Activated naive CD8-positive, alpha-beta T cell (primary cell): ENCODE results near the gene GNAQ.
A peak's percentile ranks its signal among the peaks of the same experiment; 100 is the strongest.

ENCODE experiments used
- H3K27ac Mint-ChIP-seq: one replicate; pipeline ENCODE4 v1.8.0; 2021; ENCODE audit warnings: mixed read lengths
- H3K27me3 Mint-ChIP-seq: one replicate; pipeline ENCODE4 v1.8.0; 2021; ENCODE audit warnings: mixed read lengths
- H3K36me3 Mint-ChIP-seq: one replicate; pipeline ENCODE4 v1.8.0; 2021; ENCODE audit warnings: mixed read lengths
- H3K4me1 Mint-ChIP-seq: one replicate; pipeline ENCODE4 v1.8.0; 2021; ENCODE audit warnings: low read depth, mixed read lengths
- H3K4me3 Mint-ChIP-seq: one replicate; pipeline ENCODE4 v1.8.0; 2021; ENCODE audit warnings: mild to moderate bottlenecking, mixed read lengths
- H3K9me3 Mint-ChIP-seq: one replicate; pipeline ENCODE4 v1.8.0; 2021; ENCODE audit warnings: low read depth, mixed read lengths

GNAQ gene

GRCh38 chr9:77847626-77848025 is 184.0 kb downstream of the GNAQ start:
- Mint-ChIP-seq H3K36me3 (peaks cover 2% of the 10 kb centered on the region), H3K9me3 (no peaks in the 10 kb centered on the region), H3K27me3 (no peaks in the 10 kb centered on the region), H3K4me3 (no peak overlapping the region), H3K4me1 (peaks cover 29% of the 10 kb centered on the region), H3K27ac (peak overlapping the region; percentile 66)

- Mint-ChIP-seq H3K27ac (peak overlapping the region; percentile 66), H3K4me3 (no peak overlapping the region), H3K4me1 (peaks cover 26% of the 10 kb centered on the region), H3K9me3 (no peaks in the 10 kb centered on the region), H3K36me3 (peaks cover 2% of the 10 kb centered on the region), H3K27me3 (no peaks in the 10 kb centered on the region)
Observed at GRCh38 chr9:77847059-77847499, 184.5 kb downstream of the GNAQ start.

GRCh38 chr9:77844415-77844814 is 187.2 kb downstream of the GNAQ start:
- no peaks in the 10 kb centered on the region for H3K27me3 Mint-ChIP-seq
- no peaks in the 10 kb centered on the region for H3K9me3 Mint-ChIP-seq

GRCh38 chr9:77843871-77844155 is 187.8 kb downstream of the GNAQ start:
- no peaks in the 10 kb centered on the region for H3K27me3 Mint-ChIP-seq
- H3K4me1 Mint-ChIP-seq: peaks cover 30% of the 10 kb centered on the region
- peaks cover 2% of the 10 kb centered on the region for H3K36me3 Mint-ChIP-seq
- H3K9me3 Mint-ChIP-seq: no peaks in the 10 kb centered on the region
- H3K4me3 Mint-ChIP-seq: no peak overlapping the region
- no peak overlapping the region for H3K27ac Mint-ChIP-seq

More at GRCh38 chr9:77844415-77844814, 187.2 kb downstream of the GNAQ start:
- Mint-ChIP-seq H3K27ac (no peak overlapping the region), H3K4me3 (no peak overlapping the region), H3K4me1 (peaks cover 32% of the 10 kb centered on the region), H3K36me3 (peaks cover 2% of the 10 kb centered on the region)

- no peaks in the 10 kb centered on the region for H3K27me3 Mint-ChIP-seq
- H3K36me3 Mint-ChIP-seq: peaks cover 2% of the 10 kb centered on the region
- H3K27ac Mint-ChIP-seq: peak overlapping the region; percentile 1
- no peak overlapping the region for H3K4me3 Mint-ChIP-seq
- H3K4me1 Mint-ChIP-seq: peaks cover 25% of the 10 kb centered on the region
- no peaks in the 10 kb centered on the region for H3K9me3 Mint-ChIP-seq
Observed at GRCh38 chr9:77843076-77843870, 188.3 kb downstream of the GNAQ start.

GRCh38 chr9:77841739-77842386 is 189.7 kb downstream of the GNAQ start:
- H3K36me3 Mint-ChIP-seq: peaks cover 2% of the 10 kb centered on the region
- H3K27ac Mint-ChIP-seq: peak overlapping the region; percentile 16
- no peaks in the 10 kb centered on the region for H3K27me3 Mint-ChIP-seq
- H3K4me3 Mint-ChIP-seq: no peak overlapping the region
- no peaks in the 10 kb centered on the region for H3K9me3 Mint-ChIP-seq
- peaks cover 10% of the 10 kb centered on the region for H3K4me1 Mint-ChIP-seq

GRCh38 chr9:77839459-77840140 is 192.0 kb downstream of the GNAQ start:
- Mint-ChIP-seq H3K9me3 (no peaks in the 10 kb centered on the region), H3K27me3 (no peaks in the 10 kb centered on the region), H3K4me1 (peaks cover 7% of the 10 kb centered on the region), H3K4me3 (no peak overlapping the region), H3K27ac (no peak overlapping the region), H3K36me3 (no peaks in the 10 kb centered on the region)

GRCh38 chr9:77838986-77839385 is 192.6 kb downstream of the GNAQ start:
- Mint-ChIP-seq H3K36me3 (no peaks in the 10 kb centered on the region), H3K4me1 (peaks cover 7% of the 10 kb centered on the region), H3K9me3 (no peaks in the 10 kb centered on the region), H3K27me3 (no peaks in the 10 kb centered on the region), H3K27ac (no peak overlapping the region), H3K4me3 (no peak overlapping the region)

- Mint-ChIP-seq H3K27ac (no peak overlapping the region), H3K36me3 (peaks cover 2% of the 10 kb centered on the region), H3K9me3 (no peaks in the 10 kb centered on the region), H3K27me3 (no peaks in the 10 kb centered on the region), H3K4me3 (no peak overlapping the region), H3K4me1 (peaks cover 10% of the 10 kb centered on the region)
Observed at GRCh38 chr9:77834898-77835488, 196.6 kb downstream of the GNAQ start.

GRCh38 chr9:77833561-77834429 is 197.8 kb downstream of the GNAQ start:
- H3K36me3 Mint-ChIP-seq: peaks cover 2% of the 10 kb centered on the region
- no peaks in the 10 kb centered on the region for H3K9me3 Mint-ChIP-seq
- H3K4me3 Mint-ChIP-seq: no peak overlapping the region

GRCh38 chr9:77832639-77833038 is 199.0 kb downstream of the GNAQ start:
- H3K9me3 Mint-ChIP-seq: no peaks in the 10 kb centered on the region
- H3K27me3 Mint-ChIP-seq: no peaks in the 10 kb centered on the region
- H3K36me3 Mint-ChIP-seq: peaks cover 2% of the 10 kb centered on the region
- no peak overlapping the region for H3K27ac Mint-ChIP-seq
- no peak overlapping the region for H3K4me3 Mint-ChIP-seq
- H3K4me1 Mint-ChIP-seq: peaks cover 24% of the 10 kb centered on the region

More at GRCh38 chr9:77833561-77834429, 197.8 kb downstream of the GNAQ start:
- H3K27ac Mint-ChIP-seq: no peak overlapping the region
- no peaks in the 10 kb centered on the region for H3K27me3 Mint-ChIP-seq
- peaks cover 19% of the 10 kb centered on the region for H3K4me1 Mint-ChIP-seq

GRCh38 chr9:77831781-77832180 is 199.8 kb downstream of the GNAQ start:
- Mint-ChIP-seq H3K36me3 (peaks cover 2% of the 10 kb centered on the region), H3K4me1 (peaks cover 33% of the 10 kb centered on the region), H3K27ac (no peak overlapping the region), H3K4me3 (no peak overlapping the region), H3K9me3 (no peaks in the 10 kb centered on the region), H3K27me3 (no peaks in the 10 kb centered on the region)

- peaks cover 2% of the 10 kb centered on the region for H3K36me3 Mint-ChIP-seq
- no peaks in the 10 kb centered on the region for H3K27me3 Mint-ChIP-seq
- peaks cover 34% of the 10 kb centered on the region for H3K4me1 Mint-ChIP-seq
- H3K4me3 Mint-ChIP-seq: no peak overlapping the region
- no peaks in the 10 kb centered on the region for H3K9me3 Mint-ChIP-seq
- H3K27ac Mint-ChIP-seq: no peak overlapping the region
Observed at GRCh38 chr9:77830618-77831285, 200.9 kb downstream of the GNAQ start.

GRCh38 chr9:77829420-77829819 is 202.2 kb downstream of the GNAQ start:
- Mint-ChIP-seq H3K27me3 (no peaks in the 10 kb centered on the region), H3K4me1 (peaks cover 34% of the 10 kb centered on the region), H3K36me3 (peaks cover 2% of the 10 kb centered on the region), H3K4me3 (no peak overlapping the region), H3K27ac (no peak overlapping the region), H3K9me3 (no peaks in the 10 kb centered on the region)
